WTC11 (cell line): ENCODE results near the gene BTBD9. TPM values are rescaled to one million over a fixed set of nuclear protein-coding genes. Genes with fewer than 3 reads are reported as not detected.

ENCODE experiments used
- ATAC-seq: fragments of 200-7000 bp; cut with Tn5 transposase; 2 replicates; pipeline ENCODE4 v1.10.0; 2021; ENCODE audit warnings: mild to moderate bottlenecking, moderate library complexity
- CTCF ChIA-PET: fragments of 300-600 bp; sonication (Branson Sonifier 250); formaldehyde crosslinking; loops from one replicate; lab custom pipeline; 2021; ENCODE audit warnings: antibody characterized with exemption; lab: Charles Lee
- POLR2A ChIA-PET: fragments of 350-600 bp; sonication (Branson Sonifier 250); formaldehyde crosslinking; loops from one replicate; lab custom pipeline; 2021; ENCODE audit warnings: antibody characterized with exemption; lab: Charles Lee
- DNase-seq: peaks from one replicate; pipeline ENCODE4 v3.0.0; 2021; ENCODE audit warnings: low spot score
- H3K27ac Mint-ChIP-seq: 2 replicates; pipeline ENCODE4 v1.8.0; 2021; ENCODE audit warnings: mixed read lengths
- H3K27me3 Mint-ChIP-seq: 2 replicates; pipeline ENCODE4 v1.8.0; 2021; ENCODE audit warnings: low read depth, mild to moderate bottlenecking, moderate library complexity, mixed read lengths
- H3K36me3 Mint-ChIP-seq: 2 replicates; pipeline ENCODE4 v1.8.0; 2021; ENCODE audit warnings: mixed read lengths
- H3K4me1 Mint-ChIP-seq: 2 replicates; pipeline ENCODE4 v1.8.0; 2022; ENCODE audit warnings: mixed read lengths
- H3K4me3 Mint-ChIP-seq: 2 replicates; pipeline ENCODE4 v1.8.0; 2021; ENCODE audit warnings: mild to moderate bottlenecking, moderate library complexity, mixed read lengths
- H3K9me3 Mint-ChIP-seq: 2 replicates; pipeline ENCODE4 v1.8.0; 2021; ENCODE audit warnings: mixed read lengths
- EMX1 ChIP-seq: fragments of 250-450 bp; sonication (Bioruptor Pico); IDR thresholded peaks from 2 replicates; pipeline ENCODE4 v1.8.0; 2021; ENCODE audit warnings: mild to moderate bottlenecking
- FOXK1 ChIP-seq: sonication (generic); formaldehyde crosslinking; IDR thresholded peaks from 2 replicates; pipeline ENCODE4 v1.8.0; 2022; ENCODE audit warnings: mild to moderate bottlenecking, moderate library complexity, missing genetic modification reagents
- JAZF1 ChIP-seq: fragments of 250-450 bp; sonication (Bioruptor Pico); IDR thresholded peaks from 2 replicates; pipeline ENCODE4 v1.9.0; 2021; ENCODE audit warnings: moderate library complexity, mild to moderate bottlenecking, inconsistent platforms
- NR3C1 ChIP-seq: sonication (generic); formaldehyde crosslinking; conservative IDR thresholded peaks from 2 replicates; pipeline ENCODE4 v1.8.1; 2023; ENCODE audit warnings: low read depth, mild to moderate bottlenecking, missing genetic modification reagents
- SP1 ChIP-seq: sonication (generic); formaldehyde crosslinking; conservative IDR thresholded peaks from 2 replicates; pipeline ENCODE4 v1.8.1; 2022; ENCODE audit warnings: missing genetic modification reagents
- ZNF138 ChIP-seq: sonication (generic); formaldehyde crosslinking; conservative IDR thresholded peaks from 2 replicates; pipeline ENCODE4 v1.8.1; 2022; ENCODE audit warnings: mild to moderate bottlenecking, moderate library complexity, missing genetic modification reagents
- total RNA-seq: library from RNA; stranded (reverse); gene quantifications from 3 replicates; pipeline ENCODE4 v1.2.3, GENCODE V29; 2021
- TF ChIP-seq, protein P1 (sequence below): sonication (generic); formaldehyde crosslinking; IDR thresholded peaks from 2 replicates; pipeline ENCODE4 v1.8.1; 2023; ENCODE audit warnings: mild to moderate bottlenecking, missing genetic modification reagents
- TF ChIP-seq, protein P2 (sequence below): sonication (generic); formaldehyde crosslinking; IDR thresholded peaks from 2 replicates; pipeline ENCODE4 v1.8.1; 2023; ENCODE audit warnings: mild to moderate bottlenecking, moderate library complexity, missing genetic modification reagents
- TF ChIP-seq, protein P3 (sequence below): fragments of 250-450 bp; sonication (Bioruptor Pico); IDR thresholded peaks from 2 replicates; pipeline ENCODE4 v1.9.0; 2021; ENCODE audit warnings: mild to moderate bottlenecking, borderline replicate concordance
- TF ChIP-seq, protein P4 (sequence below): fragments of 200-600 bp; IDR thresholded peaks from 2 replicates; pipeline ENCODE4 v1.8.0; 2022; ENCODE audit warnings: antibody characterized with exemption
- TF ChIP-seq, protein P5 (sequence below): fragments of 250-450 bp; sonication (Bioruptor Pico); conservative IDR thresholded peaks from 2 replicates; pipeline ENCODE4 v1.9.0; 2021; ENCODE audit warnings: mild to moderate bottlenecking
- TF ChIP-seq, protein P6 (sequence below): sonication (generic); formaldehyde crosslinking; IDR thresholded peaks from 2 replicates; pipeline ENCODE4 v1.8.0; 2022; ENCODE audit warnings: mild to moderate bottlenecking, missing genetic modification reagents

The BTBD9 gene
- total RNA-seq, 1 experiment from 2014 or later: 4.2 TPM

DNA sequence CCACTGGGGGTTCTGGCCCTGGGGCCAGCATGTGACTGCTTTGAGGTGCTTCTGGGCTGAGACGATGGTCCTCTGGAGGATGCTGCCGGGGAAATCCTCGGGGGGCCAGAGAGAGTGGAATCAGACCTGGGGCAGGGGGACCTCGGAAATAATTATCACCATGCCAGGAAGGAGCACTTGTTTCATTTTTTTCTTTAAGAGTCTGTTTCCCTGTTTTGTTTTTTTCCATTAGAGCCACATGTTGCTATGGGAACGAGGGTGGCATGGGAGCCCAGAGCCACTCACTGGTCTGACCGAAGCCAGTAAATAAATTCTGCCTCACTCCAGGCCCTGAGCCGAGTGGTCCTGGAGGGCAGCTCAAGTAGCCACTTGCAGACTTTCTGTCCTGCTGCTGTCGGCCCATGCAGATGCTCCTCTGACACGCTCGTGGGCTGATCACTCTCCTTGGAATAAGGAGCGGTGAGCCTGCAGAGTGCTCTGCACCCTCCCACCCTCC, 455.1 kb downstream of the BTBD9 start:
- TF ChIP-seq, protein P1, sequence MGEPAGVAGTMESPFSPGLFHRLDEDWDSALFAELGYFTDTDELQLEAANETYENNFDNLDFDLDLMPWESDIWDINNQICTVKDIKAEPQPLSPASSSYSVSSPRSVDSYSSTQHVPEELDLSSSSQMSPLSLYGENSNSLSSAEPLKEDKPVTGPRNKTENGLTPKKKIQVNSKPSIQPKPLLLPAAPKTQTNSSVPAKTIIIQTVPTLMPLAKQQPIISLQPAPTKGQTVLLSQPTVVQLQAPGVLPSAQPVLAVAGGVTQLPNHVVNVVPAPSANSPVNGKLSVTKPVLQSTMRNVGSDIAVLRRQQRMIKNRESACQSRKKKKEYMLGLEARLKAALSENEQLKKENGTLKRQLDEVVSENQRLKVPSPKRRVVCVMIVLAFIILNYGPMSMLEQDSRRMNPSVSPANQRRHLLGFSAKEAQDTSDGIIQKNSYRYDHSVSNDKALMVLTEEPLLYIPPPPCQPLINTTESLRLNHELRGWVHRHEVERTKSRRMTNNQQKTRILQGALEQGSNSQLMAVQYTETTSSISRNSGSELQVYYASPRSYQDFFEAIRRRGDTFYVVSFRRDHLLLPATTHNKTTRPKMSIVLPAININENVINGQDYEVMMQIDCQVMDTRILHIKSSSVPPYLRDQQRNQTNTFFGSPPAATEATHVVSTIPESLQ (CRISPR knock-in tag): no peak
- no peak for TF ChIP-seq SP1 (CRISPR knock-in tag)
- TF ChIP-seq, protein P2, sequence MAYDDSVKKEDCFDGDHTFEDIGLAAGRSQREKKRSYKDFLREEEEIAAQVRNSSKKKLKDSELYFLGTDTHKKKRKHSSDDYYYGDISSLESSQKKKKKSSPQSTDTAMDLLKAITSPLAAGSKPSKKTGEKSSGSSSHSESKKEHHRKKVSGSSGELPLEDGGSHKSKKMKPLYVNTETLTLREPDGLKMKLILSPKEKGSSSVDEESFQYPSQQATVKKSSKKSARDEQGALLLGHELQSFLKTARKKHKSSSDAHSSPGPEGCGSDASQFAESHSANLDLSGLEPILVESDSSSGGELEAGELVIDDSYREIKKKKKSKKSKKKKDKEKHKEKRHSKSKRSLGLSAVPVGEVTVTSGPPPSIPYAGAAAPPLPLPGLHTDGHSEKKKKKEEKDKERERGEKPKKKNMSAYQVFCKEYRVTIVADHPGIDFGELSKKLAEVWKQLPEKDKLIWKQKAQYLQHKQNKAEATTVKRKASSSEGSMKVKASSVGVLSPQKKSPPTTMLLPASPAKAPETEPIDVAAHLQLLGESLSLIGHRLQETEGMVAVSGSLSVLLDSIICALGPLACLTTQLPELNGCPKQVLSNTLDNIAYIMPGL (CRISPR knock-in tag): no peak
- TF ChIP-seq, protein P3, sequence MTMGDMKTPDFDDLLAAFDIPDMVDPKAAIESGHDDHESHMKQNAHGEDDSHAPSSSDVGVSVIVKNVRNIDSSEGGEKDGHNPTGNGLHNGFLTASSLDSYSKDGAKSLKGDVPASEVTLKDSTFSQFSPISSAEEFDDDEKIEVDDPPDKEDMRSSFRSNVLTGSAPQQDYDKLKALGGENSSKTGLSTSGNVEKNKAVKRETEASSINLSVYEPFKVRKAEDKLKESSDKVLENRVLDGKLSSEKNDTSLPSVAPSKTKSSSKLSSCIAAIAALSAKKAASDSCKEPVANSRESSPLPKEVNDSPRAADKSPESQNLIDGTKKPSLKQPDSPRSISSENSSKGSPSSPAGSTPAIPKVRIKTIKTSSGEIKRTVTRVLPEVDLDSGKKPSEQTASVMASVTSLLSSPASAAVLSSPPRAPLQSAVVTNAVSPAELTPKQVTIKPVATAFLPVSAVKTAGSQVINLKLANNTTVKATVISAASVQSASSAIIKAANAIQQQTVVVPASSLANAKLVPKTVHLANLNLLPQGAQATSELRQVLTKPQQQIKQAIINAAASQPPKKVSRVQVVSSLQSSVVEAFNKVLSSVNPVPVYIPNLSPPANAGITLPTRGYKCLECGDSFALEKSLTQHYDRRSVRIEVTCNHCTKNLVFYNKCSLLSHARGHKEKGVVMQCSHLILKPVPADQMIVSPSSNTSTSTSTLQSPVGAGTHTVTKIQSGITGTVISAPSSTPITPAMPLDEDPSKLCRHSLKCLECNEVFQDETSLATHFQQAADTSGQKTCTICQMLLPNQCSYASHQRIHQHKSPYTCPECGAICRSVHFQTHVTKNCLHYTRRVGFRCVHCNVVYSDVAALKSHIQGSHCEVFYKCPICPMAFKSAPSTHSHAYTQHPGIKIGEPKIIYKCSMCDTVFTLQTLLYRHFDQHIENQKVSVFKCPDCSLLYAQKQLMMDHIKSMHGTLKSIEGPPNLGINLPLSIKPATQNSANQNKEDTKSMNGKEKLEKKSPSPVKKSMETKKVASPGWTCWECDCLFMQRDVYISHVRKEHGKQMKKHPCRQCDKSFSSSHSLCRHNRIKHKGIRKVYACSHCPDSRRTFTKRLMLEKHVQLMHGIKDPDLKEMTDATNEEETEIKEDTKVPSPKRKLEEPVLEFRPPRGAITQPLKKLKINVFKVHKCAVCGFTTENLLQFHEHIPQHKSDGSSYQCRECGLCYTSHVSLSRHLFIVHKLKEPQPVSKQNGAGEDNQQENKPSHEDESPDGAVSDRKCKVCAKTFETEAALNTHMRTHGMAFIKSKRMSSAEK (CRISPR knock-in tag): no peak
- no peak for TF ChIP-seq JAZF1 (CRISPR knock-in tag)
- TF ChIP-seq ZNF138 (CRISPR knock-in tag): no peak
- no peak overlapping the region for H3K4me3 Mint-ChIP-seq
- H3K9me3 Mint-ChIP-seq: no peaks in the 10 kb centered on the region
- peak; percentile 5 for DNase-seq
- H3K36me3 Mint-ChIP-seq: no peaks in the 10 kb centered on the region
- ATAC-seq: no peak
- POLR2A ChIA-PET: no interaction called here
- no peaks in the 10 kb centered on the region; the same call in 1 of the 2 replicates for H3K27me3 Mint-ChIP-seq
- peaks cover 14% of the 10 kb centered on the region for H3K4me1 Mint-ChIP-seq
- H3K27ac Mint-ChIP-seq: no peak overlapping the region
- CTCF ChIA-PET: interaction anchor here (0.6 kb wide), 1 partner anchor 8 kb away, joined by 3 read pairs; no protein-coding TSS in a partner anchor

DNA sequence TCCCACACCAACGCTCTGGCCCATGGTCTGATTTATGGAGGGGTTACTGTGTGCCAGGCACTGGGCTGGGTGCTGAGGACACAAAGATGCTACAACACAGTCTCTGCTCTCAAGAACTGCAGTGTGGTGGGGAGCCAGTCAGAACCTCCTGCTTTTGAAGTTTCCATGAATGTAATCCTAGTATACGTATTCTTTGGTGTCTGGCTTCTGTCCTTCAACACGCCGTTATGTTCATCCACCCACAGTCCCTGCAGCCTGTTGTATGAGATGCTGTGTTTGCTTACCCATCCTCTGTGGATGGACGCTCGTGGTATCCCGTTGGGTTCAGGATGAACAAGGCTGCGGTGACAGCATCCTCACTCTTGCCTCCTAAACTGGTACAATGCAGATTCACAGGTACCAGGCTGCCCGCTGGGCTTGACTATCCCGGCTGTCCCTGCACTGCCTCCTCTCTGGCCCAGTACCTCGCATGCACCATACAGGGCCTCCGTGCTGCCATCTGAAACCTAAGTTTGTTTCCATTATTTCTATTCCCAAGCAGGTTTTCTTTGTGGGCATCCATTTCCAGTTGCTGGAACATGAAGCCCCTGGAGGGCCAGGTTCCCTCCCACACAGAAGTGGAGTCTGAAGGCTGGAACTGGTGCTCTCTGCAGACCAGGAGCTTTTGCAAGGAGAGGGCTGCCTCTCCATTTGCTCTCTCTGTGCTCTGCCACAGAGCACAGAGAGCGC, 455.7 kb downstream of the BTBD9 start:
- TF ChIP-seq EMX1 (CRISPR knock-in tag): no peak
- TF ChIP-seq, protein P4, sequence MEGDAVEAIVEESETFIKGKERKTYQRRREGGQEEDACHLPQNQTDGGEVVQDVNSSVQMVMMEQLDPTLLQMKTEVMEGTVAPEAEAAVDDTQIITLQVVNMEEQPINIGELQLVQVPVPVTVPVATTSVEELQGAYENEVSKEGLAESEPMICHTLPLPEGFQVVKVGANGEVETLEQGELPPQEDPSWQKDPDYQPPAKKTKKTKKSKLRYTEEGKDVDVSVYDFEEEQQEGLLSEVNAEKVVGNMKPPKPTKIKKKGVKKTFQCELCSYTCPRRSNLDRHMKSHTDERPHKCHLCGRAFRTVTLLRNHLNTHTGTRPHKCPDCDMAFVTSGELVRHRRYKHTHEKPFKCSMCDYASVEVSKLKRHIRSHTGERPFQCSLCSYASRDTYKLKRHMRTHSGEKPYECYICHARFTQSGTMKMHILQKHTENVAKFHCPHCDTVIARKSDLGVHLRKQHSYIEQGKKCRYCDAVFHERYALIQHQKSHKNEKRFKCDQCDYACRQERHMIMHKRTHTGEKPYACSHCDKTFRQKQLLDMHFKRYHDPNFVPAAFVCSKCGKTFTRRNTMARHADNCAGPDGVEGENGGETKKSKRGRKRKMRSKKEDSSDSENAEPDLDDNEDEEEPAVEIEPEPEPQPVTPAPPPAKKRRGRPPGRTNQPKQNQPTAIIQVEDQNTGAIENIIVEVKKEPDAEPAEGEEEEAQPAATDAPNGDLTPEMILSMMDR: no peak
- Mint-ChIP-seq H3K4me1 (peaks cover 14% of the 10 kb centered on the region), H3K36me3 (no peaks in the 10 kb centered on the region), H3K27ac (no peak overlapping the region), H3K27me3 (no peaks in the 10 kb centered on the region; the same call in 1 of the 2 replicates), H3K4me3 (no peak overlapping the region), H3K9me3 (no peaks in the 10 kb centered on the region)
- CTCF ChIA-PET: interaction anchor here (1.1 kb wide), 1 partner anchor 453 kb away, joined by 3 read pairs; no protein-coding TSS in a partner anchor
- DNase-seq (peak; percentile 9), ATAC-seq (no peak)
- POLR2A ChIA-PET: no interaction called here

DNA sequence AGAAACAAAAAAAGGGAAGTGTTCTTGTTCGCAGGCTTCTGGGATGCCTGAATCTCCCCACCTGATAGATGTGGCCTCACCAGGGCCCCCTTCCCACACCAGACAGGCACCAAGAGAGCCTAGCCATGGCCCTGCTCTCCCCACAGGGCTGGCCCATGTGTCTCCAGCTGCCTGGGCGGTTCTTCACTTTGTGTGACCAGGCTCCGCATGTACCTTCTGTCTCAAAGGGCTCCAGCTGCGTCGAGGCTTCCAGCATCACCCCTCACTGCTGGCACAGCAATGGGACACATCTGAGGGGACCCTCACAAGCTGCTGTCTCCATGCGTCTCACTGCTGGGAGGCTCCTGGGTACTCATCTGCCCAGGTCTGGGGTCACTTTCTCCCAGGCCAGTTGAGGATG, 457.3 kb downstream of the BTBD9 start:
- no peak for TF ChIP-seq NR3C1 (CRISPR knock-in tag)
- TF ChIP-seq, protein P5, sequence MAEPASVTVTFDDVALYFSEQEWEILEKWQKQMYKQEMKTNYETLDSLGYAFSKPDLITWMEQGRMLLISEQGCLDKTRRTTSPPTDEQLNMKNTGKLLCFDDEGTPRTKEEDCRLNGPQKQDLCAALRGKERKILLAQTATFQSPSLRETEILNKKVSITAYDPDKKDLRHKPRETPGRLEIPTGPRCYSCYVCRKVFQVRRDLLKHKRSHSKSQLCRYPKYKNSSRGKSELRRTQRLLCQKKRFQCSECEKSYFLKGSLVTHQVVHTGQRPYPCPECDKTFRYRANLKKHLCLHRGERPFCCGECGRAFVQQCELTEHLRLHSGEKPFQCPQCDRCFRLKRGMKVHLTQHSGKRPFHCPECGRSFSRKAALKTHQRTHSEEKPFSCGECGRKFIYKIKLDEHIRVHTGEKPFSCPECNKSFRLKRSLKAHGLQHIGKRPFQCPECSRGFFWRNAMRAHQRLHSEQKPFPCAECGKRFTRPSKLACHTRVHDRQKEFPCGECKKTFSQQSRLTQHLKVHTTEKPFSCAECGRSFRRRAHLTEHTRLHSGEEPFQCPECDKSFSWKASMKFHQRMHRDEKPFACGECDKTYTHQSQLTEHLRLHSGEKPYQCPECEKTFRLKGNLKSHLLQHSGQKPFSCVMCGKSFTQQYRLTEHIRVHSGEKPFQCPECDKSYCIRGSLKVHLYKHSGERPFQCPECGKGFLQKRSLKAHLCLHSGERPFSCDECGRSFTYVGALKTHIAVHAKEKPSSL (CRISPR knock-in tag): no peak
- TF ChIP-seq, protein P6, sequence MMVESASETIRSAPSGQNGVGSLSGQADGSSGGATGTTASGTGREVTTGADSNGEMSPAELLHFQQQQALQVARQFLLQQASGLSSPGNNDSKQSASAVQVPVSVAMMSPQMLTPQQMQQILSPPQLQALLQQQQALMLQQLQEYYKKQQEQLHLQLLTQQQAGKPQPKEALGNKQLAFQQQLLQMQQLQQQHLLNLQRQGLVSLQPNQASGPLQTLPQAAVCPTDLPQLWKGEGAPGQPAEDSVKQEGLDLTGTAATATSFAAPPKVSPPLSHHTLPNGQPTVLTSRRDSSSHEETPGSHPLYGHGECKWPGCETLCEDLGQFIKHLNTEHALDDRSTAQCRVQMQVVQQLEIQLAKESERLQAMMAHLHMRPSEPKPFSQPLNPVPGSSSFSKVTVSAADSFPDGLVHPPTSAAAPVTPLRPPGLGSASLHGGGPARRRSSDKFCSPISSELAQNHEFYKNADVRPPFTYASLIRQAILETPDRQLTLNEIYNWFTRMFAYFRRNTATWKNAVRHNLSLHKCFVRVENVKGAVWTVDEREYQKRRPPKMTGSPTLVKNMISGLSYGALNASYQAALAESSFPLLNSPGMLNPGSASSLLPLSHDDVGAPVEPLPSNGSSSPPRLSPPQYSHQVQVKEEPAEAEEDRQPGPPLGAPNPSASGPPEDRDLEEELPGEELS (CRISPR knock-in tag): no peak
- no peak for TF ChIP-seq FOXK1 (CRISPR knock-in tag)
- Mint-ChIP-seq H3K36me3 (no peaks in the 10 kb centered on the region), H3K27ac (no peak overlapping the region), H3K4me3 (no peak overlapping the region), H3K4me1 (peaks cover 16% of the 10 kb centered on the region), H3K9me3 (no peaks in the 10 kb centered on the region), H3K27me3 (no peaks in the 10 kb centered on the region; the same call in 1 of the 2 replicates)
- ATAC-seq (no peak), DNase-seq (peak; percentile 9)
- POLR2A ChIA-PET: interaction anchor here (0.6 kb wide), 1 partner anchor 34 kb away, joined by 6 read pairs; no protein-coding TSS in a partner anchor
- CTCF ChIA-PET: no interaction called here
